GM23248 (cell line): ENCODE data around the gene RNF32.
A peak's percentile ranks its signal among the peaks of the same experiment; 100 is the strongest.

Experiments
- EZH2 ChIP-seq: fragments of 200-600 bp; sonication (generic); IDR thresholded peaks from 2 replicates; pipeline ENCODE4 v1.6.1; 2018; ENCODE audit warnings: antibody characterized with exemption, mild to moderate bottlenecking; ENCODE audit not compliant: insufficient read depth, poor library complexity, severe bottlenecking
- EZH2phosphoT487 ChIP-seq: fragments of 200-600 bp; sonication (generic); IDR thresholded peaks from 2 replicates; pipeline ENCODE4 v1.6.1; 2018; ENCODE audit warnings: antibody characterized with exemption, moderate library complexity, mild to moderate bottlenecking, low read depth; ENCODE audit not compliant: insufficient read depth

DNA sequence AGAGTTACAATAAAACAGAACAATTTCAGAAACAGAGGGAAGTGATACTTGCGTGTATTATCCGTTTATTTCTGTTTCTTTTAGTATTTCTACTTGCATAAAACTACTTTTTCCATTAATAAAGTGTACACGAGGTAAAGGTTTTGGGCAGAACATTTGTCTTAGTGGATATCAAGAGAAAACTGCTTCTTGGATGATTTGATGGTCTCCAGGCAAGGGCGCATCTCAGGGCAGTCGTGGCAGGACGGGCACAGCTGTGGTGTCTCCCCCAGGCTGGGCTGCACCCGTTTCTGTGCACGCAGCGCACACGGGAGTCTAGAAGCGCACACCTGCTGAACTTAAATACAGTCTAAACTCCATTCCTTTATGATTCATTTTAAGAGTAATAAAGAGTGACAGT is 23.4 kb upstream of the RNF32 start:
- TF ChIP-seq EZH2 (peak; percentile 54), EZH2phosphoT487 (no peak)
